Mesenchymal stem cell (in vitro differentiated cells and primary cell): ENCODE data around the gene YAP1.

Experiments used
- DNase-seq: peaks from one replicate; pipeline ENCODE4 v3.0.0-alpha.2; 2013
- H2AFZ ChIP-seq: one replicate; pipeline ENCODE4 v1.6.1; 2013; ENCODE audit warnings: low read depth, mild to moderate bottlenecking, control low read depth, inconsistent platforms, low read length, moderate library complexity
- H2AK5ac ChIP-seq: 2 replicates; pipeline ENCODE4 v1.6.1; 2013; ENCODE audit warnings: low read length, moderate library complexity, mild to moderate bottlenecking, inconsistent platforms; ENCODE audit not compliant: severe bottlenecking
- H2BK120ac ChIP-seq: one replicate; pipeline ENCODE4 v1.6.1; 2013; ENCODE audit warnings: low read depth, mild to moderate bottlenecking, inconsistent platforms, low read length, moderate library complexity
- H2BK12ac ChIP-seq, 2 experiments: one replicate each; pipeline ENCODE4 v1.6.1; 2013; ENCODE audit warnings: inconsistent platforms in 2 of 2, low read length in 2 of 2, mild to moderate bottlenecking in 2 of 2, moderate library complexity in 2 of 2, control low read depth in 1 of 2
- H2BK15ac ChIP-seq: one replicate; pipeline ENCODE4 v1.6.1; 2013; ENCODE audit warnings: mild to moderate bottlenecking, low read depth, inconsistent platforms; ENCODE audit not compliant: poor library complexity, severe bottlenecking
- H2BK5ac ChIP-seq: 2 replicates; pipeline ENCODE4 v1.6.1; 2013; ENCODE audit warnings: low read depth, mild to moderate bottlenecking, low read length, control low read depth, inconsistent platforms; ENCODE audit not compliant: poor library complexity, severe bottlenecking
- H3K14ac ChIP-seq, 2 experiments: one replicate each; pipeline ENCODE4 v1.6.1; 2013; ENCODE audit warnings: inconsistent platforms in 2 of 2, low read length in 2 of 2, control low read depth in 1 of 2, mild to moderate bottlenecking in 1 of 2, moderate library complexity in 1 of 2
- H3K18ac ChIP-seq, 2 experiments: one replicate each; pipeline ENCODE4 v1.6.1; 2013; ENCODE audit warnings: inconsistent platforms in 2 of 2, low read length in 2 of 2, control low read depth in 1 of 2, low read depth in 1 of 2, mild to moderate bottlenecking in 1 of 2
- H3K23ac ChIP-seq, 2 experiments: one replicate each; pipeline ENCODE4 v1.6.1; 2013; ENCODE audit warnings: inconsistent platforms in 2 of 2, low read length in 2 of 2, mild to moderate bottlenecking in 2 of 2, moderate library complexity in 2 of 2, control low read depth in 1 of 2
- H3K27ac ChIP-seq: 2 replicates; pipeline ENCODE4 v1.5.1; 2013; ENCODE audit warnings: mild to moderate bottlenecking, moderate library complexity, low read length, control low read depth, inconsistent platforms; ENCODE audit not compliant: poor library complexity, severe bottlenecking
- H3K27me3 ChIP-seq, 2 experiments: 2 replicates each; pipeline versions ENCODE4 v1.6.1 to v1.7.0; 2013; ENCODE audit warnings: low read length in 2 of 2, mild to moderate bottlenecking in 2 of 2, moderate library complexity in 2 of 2, control low read depth in 1 of 2, inconsistent platforms in 1 of 2; ENCODE audit not compliant: control insufficient read depth in 1 of 2, insufficient read depth in 1 of 2
- H3K36me3 ChIP-seq, 2 experiments: 2 replicates each; pipeline versions ENCODE4 v1.6.1 to v1.7.0; 2013; ENCODE audit warnings: low read length in 2 of 2, control low read depth in 1 of 2, inconsistent platforms in 1 of 2, low read depth in 1 of 2, mild to moderate bottlenecking in 1 of 2; ENCODE audit not compliant: insufficient read depth in 2 of 2, control insufficient read depth in 1 of 2
- H3K4ac ChIP-seq, 2 experiments: one replicate each; pipeline ENCODE4 v1.6.1; 2013; ENCODE audit warnings: inconsistent platforms in 2 of 2, low read length in 2 of 2, mild to moderate bottlenecking in 2 of 2, moderate library complexity in 2 of 2, control low read depth in 1 of 2, low read depth in 1 of 2
- H3K4me1 ChIP-seq: 2 replicates; pipeline ENCODE4 v1.6.1; 2013; ENCODE audit warnings: low read depth, low read length, control low read depth; ENCODE audit not compliant: control insufficient read depth, insufficient read depth
- H3K4me2 ChIP-seq: 2 replicates; pipeline ENCODE4 v1.6.1; 2013; ENCODE audit warnings: low read length, mild to moderate bottlenecking, inconsistent platforms; ENCODE audit not compliant: poor library complexity, severe bottlenecking
- H3K4me3 ChIP-seq, 2 experiments: 2 replicates each; pipeline versions ENCODE4 v1.5.1 to v1.7.0; 2013; ENCODE audit warnings: low read length in 2 of 2, mild to moderate bottlenecking in 2 of 2, control low read depth in 1 of 2, low read depth in 1 of 2; ENCODE audit not compliant: insufficient read depth in 1 of 2
- H3K79me1 ChIP-seq: replicated peaks from 2 replicates; pipeline ENCODE4 v1.6.1; 2013; ENCODE audit warnings: mild to moderate bottlenecking, control low read depth, low read length, inconsistent platforms; ENCODE audit not compliant: poor library complexity, severe bottlenecking
- H3K9ac ChIP-seq: 2 replicates; pipeline ENCODE4 v1.7.0; 2013; ENCODE audit warnings: mild to moderate bottlenecking, low read length, moderate library complexity
- H3K9me3 ChIP-seq: 2 replicates; pipeline ENCODE4 v1.7.0; 2013; ENCODE audit warnings: mild to moderate bottlenecking, low read length; ENCODE audit not compliant: control insufficient read depth
- H4K8ac ChIP-seq: one replicate; pipeline ENCODE4 v1.6.1; 2013; ENCODE audit warnings: inconsistent platforms, mild to moderate bottlenecking, low read length, moderate library complexity
- H4K91ac ChIP-seq: one replicate; pipeline ENCODE4 v1.6.1; 2013; ENCODE audit warnings: mild to moderate bottlenecking, low read length, inconsistent platforms
- WGBS: methylation state at CpG from one replicate; pipeline ENCODE4 v1.1.7; 2013; ENCODE audit warnings: mixed read lengths; 5-methylcytosine and 5-hydroxymethylcytosine counted together

Gene YAP1

GRCh38 chr11:102192349-102193066 lies 82.3 kb downstream of the YAP1 start:
- peaks cover 2 to 37% of the 10 kb centered on the region in 2 experiments for H3K36me3 ChIP-seq
- no peak overlapping the region for H4K91ac ChIP-seq
- H3K4ac ChIP-seq, result no peak overlapping the region
- H3K9ac ChIP-seq, result no peak overlapping the region
- H3K27me3 ChIP-seq, result no peaks in the 10 kb centered on the region
- H3K14ac ChIP-seq, result no peak overlapping the region
- peaks cover 3% of the 10 kb centered on the region for H3K9me3 ChIP-seq
- H3K4me2 ChIP-seq, result no peak overlapping the region
- H2BK5ac ChIP-seq, result no peak overlapping the region
- H2AFZ ChIP-seq, result no peak overlapping the region
- H2BK12ac ChIP-seq, result no peak overlapping the region
- no peak overlapping the region for H2AK5ac ChIP-seq
- no peak overlapping the region for H3K23ac ChIP-seq
- no peak overlapping the region for H4K8ac ChIP-seq
- peaks cover 3% of the 10 kb centered on the region for H3K4me1 ChIP-seq
- DNase-seq, result peak; percentile 39
- no peak overlapping the region for H3K27ac ChIP-seq
- H3K4me3 ChIP-seq, result no peak overlapping the region
- no peak overlapping the region for H2BK15ac ChIP-seq
- H3K79me1 ChIP-seq, result peaks cover 17% of the 10 kb centered on the region
- H2BK120ac ChIP-seq, result no peak overlapping the region
- no peak overlapping the region for H3K18ac ChIP-seq

GRCh38 chr11:102194257-102194656 lies 84.0 kb downstream of the YAP1 start:
- Histone ChIP-seq H3K4me1 (peaks cover 3% of the 10 kb centered on the region), H4K8ac (no peak overlapping the region), H3K4ac (no peak overlapping the region), H2BK15ac (no peak overlapping the region), H3K27ac (no peak overlapping the region), H2BK12ac (no peak overlapping the region), H3K27me3 (no peaks in the 10 kb centered on the region), H2AK5ac (no peak overlapping the region), H3K9me3 (peaks cover 3% of the 10 kb centered on the region), H3K4me2 (no peak overlapping the region), H3K23ac (no peak overlapping the region), H3K4me3 (no peak overlapping the region), H3K18ac (no peak overlapping the region), H2BK5ac (no peak overlapping the region), H3K36me3 (peaks cover 2 to 42% of the 10 kb centered on the region in 2 experiments), H3K79me1 (peaks cover 17% of the 10 kb centered on the region), H3K9ac (no peak overlapping the region), H2AFZ (no peak overlapping the region), H3K14ac (no peak overlapping the region), H2BK120ac (no peak overlapping the region), H4K91ac (no peak overlapping the region)
- DNase-seq, result no peak

GRCh38 chr11:102194990-102195389 lies 84.7 kb downstream of the YAP1 start:
- Histone ChIP-seq H2BK5ac (no peak overlapping the region), H3K4me2 (no peak overlapping the region), H2AFZ (no peak overlapping the region), H2AK5ac (no peak overlapping the region), H3K36me3 (peaks cover 2 to 43% of the 10 kb centered on the region in 2 experiments), H4K91ac (no peak overlapping the region), H3K23ac (no peak overlapping the region), H2BK12ac (no peak overlapping the region), H2BK120ac (no peak overlapping the region), H3K18ac (no peak overlapping the region), H3K27ac (no peak overlapping the region), H2BK15ac (no peak overlapping the region), H3K4ac (no peak overlapping the region), H4K8ac (no peak overlapping the region), H3K4me3 (no peak overlapping the region), H3K9ac (no peak overlapping the region), H3K27me3 (no peaks in the 10 kb centered on the region), H3K14ac (no peak overlapping the region), H3K4me1 (peaks cover 3% of the 10 kb centered on the region), H3K9me3 (peaks cover 3% of the 10 kb centered on the region), H3K79me1 (peaks cover 17% of the 10 kb centered on the region)
- DNase-seq, result no peak
- WGBS, result no CpG with 5 or more reads among the region's 1 CpG

- H3K14ac ChIP-seq, result no peak overlapping the region
Measured at GRCh38 chr11:102196351-102196750, 86.1 kb downstream of the YAP1 start.

More at GRCh38 chr11:102196351-102196750, 86.1 kb downstream of the YAP1 start:
- peaks cover 2 to 46% of the 10 kb centered on the region in 2 experiments for H3K36me3 ChIP-seq
- no peak overlapping the region for H4K8ac ChIP-seq
- DNase-seq, result no peak
- H3K18ac ChIP-seq, result no peak overlapping the region
- peaks cover 3% of the 10 kb centered on the region for H3K9me3 ChIP-seq
- H3K4me1 ChIP-seq, result peaks cover 3% of the 10 kb centered on the region
- no peaks in the 10 kb centered on the region for H3K27me3 ChIP-seq
- no peak overlapping the region for H2BK15ac ChIP-seq
- H3K4me2 ChIP-seq, result no peak overlapping the region
- H2BK5ac ChIP-seq, result no peak overlapping the region
- H3K4ac ChIP-seq, result no peak overlapping the region
- H2BK120ac ChIP-seq, result no peak overlapping the region
- no peak overlapping the region for H2AK5ac ChIP-seq
- H2BK12ac ChIP-seq, result no peak overlapping the region
- no peak overlapping the region for H3K4me3 ChIP-seq
- H3K79me1 ChIP-seq, result peaks cover 14% of the 10 kb centered on the region
- no CpG with 5 or more reads among the region's 1 CpG for WGBS
- no peak overlapping the region for H3K23ac ChIP-seq
- no peak overlapping the region for H4K91ac ChIP-seq
- H3K27ac ChIP-seq, result no peak overlapping the region
- H2AFZ ChIP-seq, result no peak overlapping the region
- H3K9ac ChIP-seq, result peak overlapping the region; percentile 56
